ENCODE measurements around the gene AQP12B.

Gene AQP12B

GRCh38 chr2:240646176-240646899 lies 36.3 kb downstream of the AQP12B start:
- no peak for DNase-seq

- DNase-seq: no peak
Measured at GRCh38 chr2:240645801-240646175, 36.9 kb downstream of the AQP12B start.

GRCh38 chr2:240645346-240645745 lies 37.3 kb downstream of the AQP12B start:
- no peak for DNase-seq

- DNase-seq: no peak
Measured at GRCh38 chr2:240644859-240645301, 37.8 kb downstream of the AQP12B start.

- DNase-seq: no peak
Measured at GRCh38 chr2:240644171-240644651, 38.5 kb downstream of the AQP12B start.

GRCh38 chr2:240643811-240644150 lies 38.9 kb downstream of the AQP12B start:
- DNase-seq: no peak

GRCh38 chr2:240643093-240643810 lies 39.4 kb downstream of the AQP12B start:
- no peak for DNase-seq

- DNase-seq: no peak
Measured at GRCh38 chr2:240642806-240643092, 39.9 kb downstream of the AQP12B start.

- no peak for DNase-seq
Measured at GRCh38 chr2:240642061-240642805, 40.5 kb downstream of the AQP12B start.

- DNase-seq: no peak
Measured at GRCh38 chr2:240640939-240641338, 41.7 kb downstream of the AQP12B start.

GRCh38 chr2:240639566-240639965 lies 43.1 kb downstream of the AQP12B start:
- DNase-seq: no peak

GRCh38 chr2:240638512-240639160 lies 44.0 kb downstream of the AQP12B start:
- DNase-seq: no peak

GRCh38 chr2:240637901-240638345 lies 44.8 kb downstream of the AQP12B start:
- no peak for DNase-seq

GRCh38 chr2:240637116-240637900 lies 45.4 kb downstream of the AQP12B start:
- DNase-seq: no peak

- DNase-seq: no peak
Measured at GRCh38 chr2:240636563-240637115, 46.0 kb downstream of the AQP12B start.

- DNase-seq: no peak
Measured at GRCh38 chr2:240635998-240636547, 46.6 kb downstream of the AQP12B start.

GRCh38 chr2:240635121-240635997 lies 47.3 kb downstream of the AQP12B start:
- DNase-seq: no peak

- no peak for DNase-seq
Measured at GRCh38 chr2:240632306-240632721, 50.4 kb downstream of the AQP12B start.

GRCh38 chr2:240631548-240632305 lies 51.0 kb downstream of the AQP12B start:
- DNase-seq: no peak

Measured in NCI-H1436 treated with DMSO at 0.1 percent for 48 hours (cell line).